GM12892 (cell line): ENCODE results near the gene LCN15.

Experiments used
- POLR2A ChIP-seq: IDR thresholded peaks from 2 replicates; pipeline ENCODE4 v1.6.1; 2011; ENCODE audit warnings: low read depth, low read length, control low read depth
- POLR2AphosphoS5 ChIP-seq: IDR thresholded peaks from 2 replicates; pipeline ENCODE4 v1.6.1; 2011; ENCODE audit warnings: low read depth, low read length, control low read depth
- TAF1 ChIP-seq: IDR thresholded peaks from 2 replicates; pipeline ENCODE4 v1.6.1; 2011; ENCODE audit warnings: low read depth, mild to moderate bottlenecking, control low read depth, low read length, borderline replicate concordance

- TF ChIP-seq POLR2A (no peak), TAF1 (no peak), POLR2AphosphoS5 (no peak)
These were observed 1.2 kb downstream of the LCN15 start for GRCh38 chr9:136762915-136763648.
